GM23338 (cell line): ENCODE data around the gene ZNF641. TPM values are rescaled to one million over a fixed set of nuclear protein-coding genes. Genes with fewer than 3 reads are reported as not detected.

ENCODE experiments used
- ATAC-seq: fragments of 200-7000 bp; cut with Tn5 transposase; 3 replicates; pipeline ENCODE4 v1.9.1; 2020
- DNase-seq: peaks from one replicate; pipeline ENCODE4 v3.0.0-alpha.2; 2015; ENCODE audit warnings: low spot score
- H2AFZ ChIP-seq: fragments of 200-600 bp; sonication (generic); 2 replicates; pipeline ENCODE4 v1.8.0; 2016; ENCODE audit warnings: antibody characterized with exemption, mild to moderate bottlenecking, moderate library complexity
- H3F3A ChIP-seq: fragments of 200-600 bp; sonication (generic); replicated peaks from 2 replicates; pipeline ENCODE4 v1.8.0; 2017; ENCODE audit warnings: antibody characterized with exemption, mixed run types, low read depth
- H3K27ac ChIP-seq: fragments of 200-600 bp; sonication (generic); 2 replicates; pipeline ENCODE4 v1.6.1; 2016; ENCODE audit warnings: low read depth
- H3K27me3 ChIP-seq: fragments of 200-600 bp; sonication (generic); 2 replicates; pipeline ENCODE4 v1.8.0; 2016; ENCODE audit warnings: mild to moderate bottlenecking, mixed run types, moderate library complexity; ENCODE audit not compliant: insufficient read depth
- H3K36me3 ChIP-seq: fragments of 200-600 bp; sonication (generic); 2 replicates; pipeline ENCODE4 v1.8.0; 2016; ENCODE audit warnings: mild to moderate bottlenecking; ENCODE audit not compliant: insufficient read depth
- H3K4me1 ChIP-seq: fragments of 200-600 bp; sonication (generic); 2 replicates; pipeline ENCODE4 v1.8.0; 2016; ENCODE audit warnings: mild to moderate bottlenecking, moderate library complexity; ENCODE audit not compliant: insufficient read depth
- H3K4me2 ChIP-seq: fragments of 200-600 bp; sonication (generic); 2 replicates; pipeline ENCODE4 v1.7.1; 2017; ENCODE audit warnings: mixed run types
- H3K4me3 ChIP-seq: fragments of 200-600 bp; sonication (generic); 2 replicates; pipeline ENCODE4 v1.6.1; 2016; ENCODE audit warnings: mixed run types
- H3K79me2 ChIP-seq: fragments of 200-600 bp; sonication (generic); replicated peaks from 2 replicates; pipeline ENCODE4 v1.8.0; 2017; ENCODE audit warnings: mild to moderate bottlenecking; ENCODE audit not compliant: insufficient read depth
- H3K9me2 ChIP-seq: fragments of 200-600 bp; sonication (generic); 2 replicates; pipeline ENCODE4 v1.8.0; 2017; ENCODE audit not compliant: insufficient read depth
- H4K20me1 ChIP-seq: fragments of 200-600 bp; sonication (generic); replicated peaks from 2 replicates; pipeline ENCODE4 v1.8.0; 2017; ENCODE audit warnings: mild to moderate bottlenecking; ENCODE audit not compliant: insufficient read depth
- H3K27ac Mint-ChIP-seq: 2 replicates; pipeline ENCODE4 v1.8.0; 2020; ENCODE audit warnings: inconsistent platforms, mild to moderate bottlenecking, moderate library complexity, mixed read lengths
- H3K27me3 Mint-ChIP-seq: 3 replicates; pipeline ENCODE4 v1.8.0; 2022; ENCODE audit warnings: low read depth, mild to moderate bottlenecking, moderate library complexity, mixed read lengths, inconsistent platforms; ENCODE audit not compliant: insufficient read depth, poor library complexity
- H3K36me3 Mint-ChIP-seq: 3 replicates; pipeline ENCODE4 v1.8.0; 2021; ENCODE audit warnings: low read depth, mild to moderate bottlenecking, inconsistent platforms, moderate library complexity, mixed read lengths
- H3K4me1 Mint-ChIP-seq: 3 replicates; pipeline ENCODE4 v1.8.0; 2020; ENCODE audit warnings: mild to moderate bottlenecking, inconsistent platforms, mixed read lengths
- H3K4me3 Mint-ChIP-seq: 3 replicates; pipeline ENCODE4 v1.8.0; 2021; ENCODE audit warnings: moderate library complexity, mild to moderate bottlenecking, inconsistent platforms, mixed read lengths
- H3K9me3 Mint-ChIP-seq: 3 replicates; pipeline ENCODE4 v1.8.0; 2020; ENCODE audit warnings: moderate library complexity, mild to moderate bottlenecking, inconsistent platforms, mixed read lengths
- CREB1 ChIP-seq: fragments of 250-450 bp; sonication (Bioruptor Pico); IDR thresholded peaks from 2 replicates; pipeline ENCODE4 v1.5.0; 2020; ENCODE audit warnings: low read depth, mild to moderate bottlenecking, moderate library complexity
- JUNB ChIP-seq: IDR thresholded peaks from one replicate; pipeline ENCODE4 v1.6.1; 2016; ENCODE audit warnings: antibody characterized with exemption; ENCODE audit not compliant: unreplicated experiment
- NANOG ChIP-seq: IDR thresholded peaks from 2 replicates; pipeline ENCODE4 v1.6.1; 2016; ENCODE audit warnings: antibody characterized with exemption, borderline replicate concordance
- STAT1 ChIP-seq: IDR thresholded peaks from one replicate; pipeline ENCODE4 v1.6.1; 2016; ENCODE audit warnings: antibody characterized with exemption; ENCODE audit not compliant: unreplicated experiment
- ZNF331 ChIP-seq: fragments of 250-450 bp; sonication (Bioruptor Pico); IDR thresholded peaks from 2 replicates; pipeline ENCODE4 v1.5.0; 2020; ENCODE audit warnings: low read depth, mild to moderate bottlenecking, moderate library complexity
- polyA plus RNA-seq: library from polyadenylated mRNA; unstranded; fragments of >200 nt; fragmentation: Nextera tagmentation; extraction: Ambion mirVana; gene quantifications from 2 replicates; pipeline ENCODE4 v1.2.1, GENCODE V29; 2016
- total RNA-seq: library from RNA; depleted of rRNA; stranded (reverse); fragments of >200 nt; shearing (Covaris generic); gene quantifications from 2 replicates; pipeline ENCODE4 v1.2.3, GENCODE V29; 2014
- TF ChIP-seq, protein P1 (sequence below): IDR thresholded peaks from one replicate; pipeline ENCODE4 v1.6.1; 2018; ENCODE audit warnings: antibody characterized with exemption; ENCODE audit not compliant: unreplicated experiment
- TF ChIP-seq, protein P2 (sequence below), 2 experiments: fragments of 200-600 bp in 1 of 2; sonication (generic) in 1 of 2; conservative IDR thresholded peaks; 2 replicates each; pipeline versions ENCODE4 v1.5.1 to v1.6.1; 2016 to 2017; ENCODE audit warnings: antibody characterized with exemption in 2 of 2, low read depth in 2 of 2, mild to moderate bottlenecking in 2 of 2, moderate library complexity in 1 of 2

ZNF641 gene
- total and polyA plus RNA-seq, 2 experiments from 2014 or later = 1.4 to 7.2 TPM

DNA sequence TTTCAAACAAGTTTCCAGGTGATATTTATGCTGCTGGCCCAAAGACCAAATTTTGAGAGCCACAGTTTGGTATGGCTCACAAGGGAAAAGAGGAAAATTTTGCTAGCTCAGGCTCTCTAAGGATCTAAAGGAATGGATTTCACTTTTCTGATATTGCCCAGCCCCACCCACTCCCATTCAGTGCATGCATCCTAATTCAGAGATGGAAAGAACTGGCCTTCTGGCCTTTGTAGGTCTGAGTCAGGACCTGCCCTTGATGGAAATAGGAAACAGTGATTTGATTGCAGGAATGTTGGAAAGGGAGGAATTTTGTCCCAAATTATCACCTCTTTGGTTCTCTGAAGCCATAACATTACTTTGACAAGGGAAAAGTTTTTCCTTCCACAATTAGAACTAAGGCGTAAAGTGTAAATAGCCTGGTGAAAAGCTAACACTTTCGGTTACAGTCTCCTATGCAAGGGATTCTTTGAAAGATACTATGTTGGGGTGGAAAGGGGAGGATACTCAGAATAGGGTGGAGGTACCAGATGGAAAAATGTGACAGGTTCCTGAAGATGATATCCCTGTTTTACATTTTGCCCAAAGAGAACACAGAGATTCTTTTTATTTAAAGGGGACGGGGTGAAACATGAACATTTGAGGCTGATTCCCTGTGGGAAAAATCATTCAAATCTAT lies 11.1 kb downstream of the ZNF641 start:
- no peaks in the 10 kb centered on the region for H4K20me1 ChIP-seq
- DNase-seq (no peak), ATAC-seq (no peak)
- TF ChIP-seq, protein P1, sequence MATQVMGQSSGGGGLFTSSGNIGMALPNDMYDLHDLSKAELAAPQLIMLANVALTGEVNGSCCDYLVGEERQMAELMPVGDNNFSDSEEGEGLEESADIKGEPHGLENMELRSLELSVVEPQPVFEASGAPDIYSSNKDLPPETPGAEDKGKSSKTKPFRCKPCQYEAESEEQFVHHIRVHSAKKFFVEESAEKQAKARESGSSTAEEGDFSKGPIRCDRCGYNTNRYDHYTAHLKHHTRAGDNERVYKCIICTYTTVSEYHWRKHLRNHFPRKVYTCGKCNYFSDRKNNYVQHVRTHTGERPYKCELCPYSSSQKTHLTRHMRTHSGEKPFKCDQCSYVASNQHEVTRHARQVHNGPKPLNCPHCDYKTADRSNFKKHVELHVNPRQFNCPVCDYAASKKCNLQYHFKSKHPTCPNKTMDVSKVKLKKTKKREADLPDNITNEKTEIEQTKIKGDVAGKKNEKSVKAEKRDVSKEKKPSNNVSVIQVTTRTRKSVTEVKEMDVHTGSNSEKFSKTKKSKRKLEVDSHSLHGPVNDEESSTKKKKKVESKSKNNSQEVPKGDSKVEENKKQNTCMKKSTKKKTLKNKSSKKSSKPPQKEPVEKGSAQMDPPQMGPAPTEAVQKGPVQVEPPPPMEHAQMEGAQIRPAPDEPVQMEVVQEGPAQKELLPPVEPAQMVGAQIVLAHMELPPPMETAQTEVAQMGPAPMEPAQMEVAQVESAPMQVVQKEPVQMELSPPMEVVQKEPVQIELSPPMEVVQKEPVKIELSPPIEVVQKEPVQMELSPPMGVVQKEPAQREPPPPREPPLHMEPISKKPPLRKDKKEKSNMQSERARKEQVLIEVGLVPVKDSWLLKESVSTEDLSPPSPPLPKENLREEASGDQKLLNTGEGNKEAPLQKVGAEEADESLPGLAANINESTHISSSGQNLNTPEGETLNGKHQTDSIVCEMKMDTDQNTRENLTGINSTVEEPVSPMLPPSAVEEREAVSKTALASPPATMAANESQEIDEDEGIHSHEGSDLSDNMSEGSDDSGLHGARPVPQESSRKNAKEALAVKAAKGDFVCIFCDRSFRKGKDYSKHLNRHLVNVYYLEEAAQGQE = no peak
- TF ChIP-seq NANOG (no peak), CREB1 (CRISPR knock-in tag) (no peak), STAT1 (no peak), ZNF331 (CRISPR knock-in tag) (no peak)
- no peak overlapping the region for H3K4me3 ChIP-seq
- no peaks in the 10 kb centered on the region for H3F3A ChIP-seq
- H2AFZ ChIP-seq = no peak overlapping the region
- Mint-ChIP-seq H3K27ac (no peak overlapping the region), H3K9me3 (peaks cover 16% of the 10 kb centered on the region; the same call in 2 of the 3 replicates), H3K27me3 (peaks cover 5% of the 10 kb centered on the region), H3K4me3 (no peak overlapping the region), H3K36me3 (peaks cover 11% of the 10 kb centered on the region; the same call in 1 of the 3 replicates), H3K4me1 (no peaks in the 10 kb centered on the region)
- H3K27me3 ChIP-seq = no peaks in the 10 kb centered on the region
- H3K36me3 ChIP-seq = no peaks in the 10 kb centered on the region
- no peak overlapping the region for H3K4me2 ChIP-seq
- H3K9me2 ChIP-seq = no peaks in the 10 kb centered on the region; the same call in 1 of the 2 replicates
- H3K4me1 ChIP-seq = no peaks in the 10 kb centered on the region
- H3K79me2 ChIP-seq = no peaks in the 10 kb centered on the region
- H3K27ac ChIP-seq = no peak overlapping the region

DNA sequence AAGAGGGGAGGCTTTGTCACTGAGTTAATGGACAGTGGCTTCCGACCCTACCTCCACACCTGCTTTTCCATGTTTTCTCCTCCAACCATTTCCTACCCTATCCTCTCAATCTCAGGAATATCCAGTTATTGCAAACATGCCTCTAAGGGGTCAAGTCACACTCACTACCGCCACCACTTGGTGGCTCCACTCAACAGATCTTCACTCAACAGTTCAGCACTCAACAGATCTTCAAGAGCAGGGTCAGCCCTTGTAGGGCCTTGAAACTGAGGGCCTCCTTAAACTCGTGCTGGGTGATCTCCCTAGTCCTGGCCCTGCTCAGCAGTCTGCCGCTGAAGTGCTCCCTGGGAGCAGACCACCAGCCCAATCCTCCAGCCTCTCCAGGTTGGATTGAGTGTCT lies 14.2 kb downstream of the ZNF641 start:
- DNase-seq (peak; percentile 53), ATAC-seq (peak; percentile 67)
- H3K36me3 Mint-ChIP-seq = peaks cover 7% of the 10 kb centered on the region; the same call in 1 of the 3 replicates
- H3K9me2 ChIP-seq = no peaks in the 10 kb centered on the region; the same call in 1 of the 2 replicates
- H3K27me3 Mint-ChIP-seq = peaks cover 5% of the 10 kb centered on the region
- H3K27ac ChIP-seq = no peak overlapping the region
- no peaks in the 10 kb centered on the region for H3K36me3 ChIP-seq
- TF ChIP-seq JUNB = no peak
- TF ChIP-seq, protein P2, sequence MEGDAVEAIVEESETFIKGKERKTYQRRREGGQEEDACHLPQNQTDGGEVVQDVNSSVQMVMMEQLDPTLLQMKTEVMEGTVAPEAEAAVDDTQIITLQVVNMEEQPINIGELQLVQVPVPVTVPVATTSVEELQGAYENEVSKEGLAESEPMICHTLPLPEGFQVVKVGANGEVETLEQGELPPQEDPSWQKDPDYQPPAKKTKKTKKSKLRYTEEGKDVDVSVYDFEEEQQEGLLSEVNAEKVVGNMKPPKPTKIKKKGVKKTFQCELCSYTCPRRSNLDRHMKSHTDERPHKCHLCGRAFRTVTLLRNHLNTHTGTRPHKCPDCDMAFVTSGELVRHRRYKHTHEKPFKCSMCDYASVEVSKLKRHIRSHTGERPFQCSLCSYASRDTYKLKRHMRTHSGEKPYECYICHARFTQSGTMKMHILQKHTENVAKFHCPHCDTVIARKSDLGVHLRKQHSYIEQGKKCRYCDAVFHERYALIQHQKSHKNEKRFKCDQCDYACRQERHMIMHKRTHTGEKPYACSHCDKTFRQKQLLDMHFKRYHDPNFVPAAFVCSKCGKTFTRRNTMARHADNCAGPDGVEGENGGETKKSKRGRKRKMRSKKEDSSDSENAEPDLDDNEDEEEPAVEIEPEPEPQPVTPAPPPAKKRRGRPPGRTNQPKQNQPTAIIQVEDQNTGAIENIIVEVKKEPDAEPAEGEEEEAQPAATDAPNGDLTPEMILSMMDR (conservative IDR thresholded peaks at IDR 0.05; ENCODE audit: low read depth in 2 of 2) = peak; percentile 54 to 67
- H3K79me2 ChIP-seq = no peaks in the 10 kb centered on the region
- no peak overlapping the region for H3K4me3 ChIP-seq
- no peaks in the 10 kb centered on the region for H4K20me1 ChIP-seq
- H3K27ac Mint-ChIP-seq = no peak overlapping the region
- no peaks in the 10 kb centered on the region for H3K4me1 ChIP-seq
- H3K27me3 ChIP-seq = no peaks in the 10 kb centered on the region
- H3K4me1 Mint-ChIP-seq = no peaks in the 10 kb centered on the region
- H2AFZ ChIP-seq = no peak overlapping the region
- no peak overlapping the region for H3K4me2 ChIP-seq
- H3F3A ChIP-seq = no peaks in the 10 kb centered on the region
- peaks cover 21% of the 10 kb centered on the region; the same call in 2 of the 3 replicates for H3K9me3 Mint-ChIP-seq
- no peak overlapping the region for H3K4me3 Mint-ChIP-seq
